A549 (cell line): Measurements from ENCODE around the gene ASAP2. TPM values are rescaled to one million over a fixed set of nuclear protein-coding genes. Genes with fewer than 3 reads are reported as not detected.

Source experiments
- ATAC-seq, 2 experiments: fragments of 200-7000 bp in 1 of 2; fragments of >200 bp in 1 of 2; cut with Nextera tagmentation in 1 of 2; cut with Tn5 transposase in 1 of 2; 3 replicates each; pipeline versions ENCODE4 v1.8.0 to v1.9.1; 2018 to 2020; ENCODE audit warnings: mild to moderate bottlenecking in 1 of 2, moderate library complexity in 1 of 2
- CTCF ChIA-PET: fragments of 300-600 bp; sonication (Branson Sonifier 250); formaldehyde crosslinking; extraction: SDS; loops from one replicate; lab custom pipeline; 2021; ENCODE audit warnings: antibody characterized with exemption, inconsistent platforms; lab: Yijun Ruan, JAX
- POLR2A ChIA-PET: fragments of 350-600 bp; formaldehyde crosslinking; extraction: SDS; loops from one replicate; lab custom pipeline; 2021; ENCODE audit warnings: antibody characterized with exemption, inconsistent platforms; lab: Yijun Ruan, JAX
- DNase-seq, 2 experiments: peaks; one replicate each; pipeline versions ENCODE4 v3.0.0 to v3.0.0-alpha.2; 2011 to 2016; ENCODE audit warnings: low read depth in 1 of 2, low spot score in 1 of 2
- FAIRE-seq: peaks from 2 replicates; lab custom pipeline; 2011; peaks lifted over from hg19 to GRCh38; lab: Jason Lieb, UNC
- H3K27ac ChIP-seq, 2 experiments: fragments of >200 bp; sonication (Bioruptor Twin); formaldehyde crosslinking; 3 replicates each; pipeline ENCODE4 v1.5.1; 2016 to 2017
- H3K4me1 ChIP-seq: fragments of >200 bp; sonication (Bioruptor Twin); formaldehyde crosslinking; 3 replicates; pipeline ENCODE4 v1.6.1; 2016
- H3K4me2 ChIP-seq: fragments of >200 bp; sonication (Bioruptor Twin); formaldehyde crosslinking; 3 replicates; pipeline ENCODE4 v1.6.1; 2016
- H3K4me3 ChIP-seq: fragments of >200 bp; sonication (Bioruptor Twin); formaldehyde crosslinking; 3 replicates; pipeline ENCODE4 v1.5.1; 2016
- H3K9me3 ChIP-seq: fragments of >200 bp; sonication (Bioruptor Twin); formaldehyde crosslinking; 3 replicates; pipeline ENCODE4 v1.6.1; 2016
- CBX8 ChIP-seq: fragments of 200-600 bp; sonication (generic); IDR thresholded peaks from 2 replicates; pipeline ENCODE4 v1.6.1; 2016
- CEBPB ChIP-seq, 2 experiments: fragments of >200 bp in 1 of 2; sonication (Bioruptor Twin) in 1 of 2; formaldehyde crosslinking in 1 of 2; IDR thresholded peaks; 2 replicates each; pipeline ENCODE4 v1.6.1; 2012 to 2016
- CHD4 ChIP-seq: fragments of 200-600 bp; sonication (generic); IDR thresholded peaks from 2 replicates; pipeline ENCODE4 v1.6.1; 2016; ENCODE audit warnings: antibody characterized with exemption, mild to moderate bottlenecking, borderline replicate concordance
- EHF ChIP-seq: fragments of 250-450 bp; sonication (Bioruptor Pico); IDR thresholded peaks from 2 replicates; pipeline ENCODE4 v1.5.0; 2020; ENCODE audit warnings: mild to moderate bottlenecking
- EP300 ChIP-seq, 2 experiments: fragments of >200 bp; sonication (Bioruptor Twin); formaldehyde crosslinking; IDR thresholded peaks; 2 replicates in 1 of 2; 3 replicates in 1 of 2; pipeline ENCODE4 v1.6.1; 2016 to 2017
- FOSB ChIP-seq: fragments of 250-450 bp; sonication (Bioruptor Pico); IDR thresholded peaks from 2 replicates; pipeline ENCODE4 v1.5.0; 2020; ENCODE audit warnings: mild to moderate bottlenecking, moderate library complexity
- FOSL2 ChIP-seq, 2 experiments: fragments of 450-650 bp in 1 of 2; fragments of >200 bp in 1 of 2; sonication (Bioruptor Twin) in 1 of 2; formaldehyde crosslinking; IDR thresholded peaks; 2 replicates each; pipeline versions ENCODE4 v1.5.0 to v1.6.1; 2016 to 2020; ENCODE audit warnings: mild to moderate bottlenecking in 1 of 2, moderate library complexity in 1 of 2
- FOXS1 ChIP-seq: fragments of 250-450 bp; sonication (Bioruptor Pico); IDR thresholded peaks from 2 replicates; pipeline ENCODE4 v1.5.0; 2020; ENCODE audit warnings: mild to moderate bottlenecking, moderate library complexity
- GATA3 ChIP-seq: IDR thresholded peaks from 2 replicates; pipeline ENCODE4 v1.6.1; 2012; ENCODE audit warnings: borderline replicate concordance
- HOXA7 ChIP-seq: fragments of 250-450 bp; sonication (Bioruptor Pico); IDR thresholded peaks from 2 replicates; pipeline ENCODE4 v1.5.0; 2020; ENCODE audit warnings: mild to moderate bottlenecking, moderate library complexity
- HOXB13 ChIP-seq: fragments of 250-450 bp; sonication (Bioruptor Pico); IDR thresholded peaks from 2 replicates; pipeline ENCODE4 v1.5.0; 2020; ENCODE audit warnings: low read depth, mild to moderate bottlenecking, moderate library complexity
- HOXB5 ChIP-seq: fragments of 250-450 bp; sonication (Bioruptor Pico); IDR thresholded peaks from 2 replicates; pipeline ENCODE4 v1.5.0; 2020; ENCODE audit warnings: mild to moderate bottlenecking, moderate library complexity
- JUN ChIP-seq, 2 experiments: fragments of >200 bp; sonication (Bioruptor Twin); formaldehyde crosslinking; IDR thresholded peaks; 2 replicates in 1 of 2; 3 replicates in 1 of 2; pipeline ENCODE4 v1.6.1; 2016 to 2017
- KDM1A ChIP-seq: fragments of 200-600 bp; sonication (generic); IDR thresholded peaks from 2 replicates; pipeline ENCODE4 v1.6.1; 2016; ENCODE audit warnings: low read depth, mild to moderate bottlenecking
- KDM5A ChIP-seq: fragments of 200-600 bp; sonication (generic); IDR thresholded peaks from 2 replicates; pipeline ENCODE4 v1.6.1; 2016; ENCODE audit warnings: antibody characterized with exemption, mild to moderate bottlenecking
- MAZ ChIP-seq: fragments of 150-350 bp; IDR thresholded peaks from 2 replicates; pipeline ENCODE4 v1.6.1; 2014; ENCODE audit warnings: antibody characterized with exemption, low read depth, low read length, borderline replicate concordance
- MYC ChIP-seq: IDR thresholded peaks from 2 replicates; pipeline ENCODE4 v1.6.1; 2012; ENCODE audit warnings: mild to moderate bottlenecking, inconsistent platforms, low read length, improper control_type of control experiment, borderline replicate concordance
- NFE2L2 ChIP-seq: fragments of 150-350 bp; conservative IDR thresholded peaks from 2 replicates; pipeline ENCODE4 v1.6.1; 2014; ENCODE audit warnings: low read length
- NPAS2 ChIP-seq: fragments of 250-450 bp; sonication (Bioruptor Pico); IDR thresholded peaks from 2 replicates; pipeline ENCODE4 v1.8.0; 2022; ENCODE audit warnings: mild to moderate bottlenecking, moderate library complexity, borderline replicate concordance
- NR3C1 ChIP-seq: fragments of >200 bp; sonication (Bioruptor Twin); formaldehyde crosslinking; IDR thresholded peaks from 3 replicates; pipeline ENCODE4 v1.6.1; 2017
- POLR2A ChIP-seq: IDR thresholded peaks from 2 replicates; pipeline ENCODE4 v1.6.1; 2012; ENCODE audit warnings: mild to moderate bottlenecking, low read length
- RAD21 ChIP-seq, 2 experiments: fragments of >200 bp in 1 of 2; sonication (Bioruptor Twin) in 1 of 2; formaldehyde crosslinking in 1 of 2; IDR thresholded peaks in 1 of 2; conservative IDR thresholded peaks in 1 of 2; 2 replicates in 1 of 2; 3 replicates in 1 of 2; pipeline ENCODE4 v1.6.1; 2012 to 2018; ENCODE audit warnings: inconsistent platforms in 1 of 2
- SMC3 ChIP-seq: fragments of >200 bp; sonication (Bioruptor Twin); formaldehyde crosslinking; IDR thresholded peaks from 3 replicates; pipeline ENCODE4 v1.6.1; 2018; ENCODE audit warnings: inconsistent platforms
- TP53 ChIP-seq: fragments of 250-450 bp; sonication (Bioruptor Pico); IDR thresholded peaks from 2 replicates; pipeline ENCODE4 v1.5.0; 2021; ENCODE audit warnings: mild to moderate bottlenecking, moderate library complexity
- ZSCAN20 ChIP-seq: fragments of 250-450 bp; sonication (Bioruptor Pico); IDR thresholded peaks from 2 replicates; pipeline ENCODE4 v1.8.0; 2022; ENCODE audit warnings: mild to moderate bottlenecking, moderate library complexity
- WGBS: methylation state at CpG from one replicate; pipeline ENCODE4 v1.1.6; 2017; ENCODE audit errors: missing lambda C conversion rate; 5-methylcytosine and 5-hydroxymethylcytosine counted together
- polyA plus RNA-seq, 4 experiments: library from polyadenylated mRNA; depleted of rRNA in 3 of 4; stranded (reverse); fragments of >200 nt; fragmentation: RNase III in 1 of 4; extraction: RNeasy Plus Mini Kit Qiagen cat#74134 plus additional on column Dnase treatment in 1 of 4; gene quantifications; 2 replicates in 3 of 4; 3 replicates in 1 of 4; pipeline ENCODE4 v1.2.3, GENCODE V29; 2011 to 2017
- TF ChIP-seq, protein P1 (sequence below): fragments of 450-650 bp; IDR thresholded peaks from 2 replicates; pipeline ENCODE4 v1.6.1; 2014; ENCODE audit warnings: antibody characterized with exemption
- TF ChIP-seq, protein P2 (sequence below): fragments of >200 bp; sonication (Bioruptor Twin); formaldehyde crosslinking; IDR thresholded peaks from 3 replicates; pipeline ENCODE4 v1.5.1; 2016
- TF ChIP-seq, protein P3 (sequence below): fragments of 250-450 bp; sonication (Bioruptor Pico); IDR thresholded peaks from 2 replicates; pipeline ENCODE4 v1.5.0; 2021; ENCODE audit warnings: mild to moderate bottlenecking, moderate library complexity, borderline replicate concordance
- TF ChIP-seq, protein P4 (sequence below): IDR thresholded peaks from 2 replicates; pipeline ENCODE4 v1.6.1; 2012
- TF ChIP-seq, protein P5 (sequence below): fragments of 250-450 bp; sonication (Bioruptor Pico); IDR thresholded peaks from 2 replicates; pipeline ENCODE4 v1.5.0; 2020; ENCODE audit warnings: low read depth, mild to moderate bottlenecking, moderate library complexity
- TF ChIP-seq, protein P6 (sequence below): IDR thresholded peaks from 2 replicates; pipeline ENCODE4 v1.6.1; 2012; ENCODE audit warnings: low read depth, borderline replicate concordance

Gene ASAP2
- polyA plus RNA-seq, 2 of the 4 experiments (the other 2 are of a cell fraction), result 17.8 to 27.9 TPM

DNA sequence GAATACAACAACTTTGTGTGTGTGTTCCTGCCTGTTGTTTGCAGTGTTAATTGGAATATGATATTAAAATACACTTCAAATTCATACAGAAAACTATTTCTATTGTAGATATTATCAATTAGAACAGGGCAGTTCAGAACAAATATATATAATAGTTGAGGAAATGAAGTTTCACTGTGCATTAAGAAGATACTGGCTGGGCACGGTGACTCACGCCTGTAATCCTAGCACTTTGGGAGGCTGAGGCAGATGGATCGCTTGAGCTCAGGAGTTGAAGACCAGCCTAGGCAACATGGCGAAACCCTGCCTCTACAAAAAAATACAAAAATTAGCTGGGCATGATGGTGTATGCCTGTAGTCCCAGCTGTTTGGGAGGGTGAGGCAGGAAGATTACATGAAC is 79.3 kb downstream of the ASAP2 start:
- TF ChIP-seq HOXB5, result no peak
- TF ChIP-seq NPAS2 (CRISPR knock-in tag), result no peak
- TF ChIP-seq, protein P1, sequence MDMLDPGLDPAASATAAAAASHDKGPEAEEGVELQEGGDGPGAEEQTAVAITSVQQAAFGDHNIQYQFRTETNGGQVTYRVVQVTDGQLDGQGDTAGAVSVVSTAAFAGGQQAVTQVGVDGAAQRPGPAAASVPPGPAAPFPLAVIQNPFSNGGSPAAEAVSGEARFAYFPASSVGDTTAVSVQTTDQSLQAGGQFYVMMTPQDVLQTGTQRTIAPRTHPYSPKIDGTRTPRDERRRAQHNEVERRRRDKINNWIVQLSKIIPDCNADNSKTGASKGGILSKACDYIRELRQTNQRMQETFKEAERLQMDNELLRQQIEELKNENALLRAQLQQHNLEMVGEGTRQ, result no peak
- TF ChIP-seq, protein P2, sequence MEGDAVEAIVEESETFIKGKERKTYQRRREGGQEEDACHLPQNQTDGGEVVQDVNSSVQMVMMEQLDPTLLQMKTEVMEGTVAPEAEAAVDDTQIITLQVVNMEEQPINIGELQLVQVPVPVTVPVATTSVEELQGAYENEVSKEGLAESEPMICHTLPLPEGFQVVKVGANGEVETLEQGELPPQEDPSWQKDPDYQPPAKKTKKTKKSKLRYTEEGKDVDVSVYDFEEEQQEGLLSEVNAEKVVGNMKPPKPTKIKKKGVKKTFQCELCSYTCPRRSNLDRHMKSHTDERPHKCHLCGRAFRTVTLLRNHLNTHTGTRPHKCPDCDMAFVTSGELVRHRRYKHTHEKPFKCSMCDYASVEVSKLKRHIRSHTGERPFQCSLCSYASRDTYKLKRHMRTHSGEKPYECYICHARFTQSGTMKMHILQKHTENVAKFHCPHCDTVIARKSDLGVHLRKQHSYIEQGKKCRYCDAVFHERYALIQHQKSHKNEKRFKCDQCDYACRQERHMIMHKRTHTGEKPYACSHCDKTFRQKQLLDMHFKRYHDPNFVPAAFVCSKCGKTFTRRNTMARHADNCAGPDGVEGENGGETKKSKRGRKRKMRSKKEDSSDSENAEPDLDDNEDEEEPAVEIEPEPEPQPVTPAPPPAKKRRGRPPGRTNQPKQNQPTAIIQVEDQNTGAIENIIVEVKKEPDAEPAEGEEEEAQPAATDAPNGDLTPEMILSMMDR, result no peak
- TF ChIP-seq FOSB (CRISPR knock-in tag), result no peak
- TF ChIP-seq MYC, result no peak
- no peak for TF ChIP-seq FOXS1
- no peak for TF ChIP-seq JUN (IDR thresholded peaks at IDR 0.05)
- TF ChIP-seq MAZ, result no peak
- no peak for TF ChIP-seq SMC3
- TF ChIP-seq RAD21 (conservative IDR thresholded peaks at IDR 0.05 in 1 of 2, IDR thresholded peaks at IDR 0.05 in 1 of 2), result no peak
- no peak for FAIRE-seq
- POLR2A ChIA-PET, result no interaction called here
- H3K9me3 ChIP-seq, result no peaks in the 10 kb centered on the region
- CTCF ChIA-PET, result interaction anchor here (0.6 to 3.7 kb wide), 9 partner anchors 13 to 143 kb away, joined by 3 to 20 read pairs (median 5); no protein-coding TSS in a partner anchor
- no peak overlapping the region for H3K4me3 ChIP-seq
- H3K4me1 ChIP-seq, result peaks cover 59% of the 10 kb centered on the region
- no peak for DNase-seq
- no peak for ATAC-seq
- peak overlapping the region; percentile 78 to 87 for H3K27ac ChIP-seq
- WGBS, result 87% methylated on average over 4 of the region's 4 CpGs
- peak overlapping the region; percentile 77 for H3K4me2 ChIP-seq

DNA sequence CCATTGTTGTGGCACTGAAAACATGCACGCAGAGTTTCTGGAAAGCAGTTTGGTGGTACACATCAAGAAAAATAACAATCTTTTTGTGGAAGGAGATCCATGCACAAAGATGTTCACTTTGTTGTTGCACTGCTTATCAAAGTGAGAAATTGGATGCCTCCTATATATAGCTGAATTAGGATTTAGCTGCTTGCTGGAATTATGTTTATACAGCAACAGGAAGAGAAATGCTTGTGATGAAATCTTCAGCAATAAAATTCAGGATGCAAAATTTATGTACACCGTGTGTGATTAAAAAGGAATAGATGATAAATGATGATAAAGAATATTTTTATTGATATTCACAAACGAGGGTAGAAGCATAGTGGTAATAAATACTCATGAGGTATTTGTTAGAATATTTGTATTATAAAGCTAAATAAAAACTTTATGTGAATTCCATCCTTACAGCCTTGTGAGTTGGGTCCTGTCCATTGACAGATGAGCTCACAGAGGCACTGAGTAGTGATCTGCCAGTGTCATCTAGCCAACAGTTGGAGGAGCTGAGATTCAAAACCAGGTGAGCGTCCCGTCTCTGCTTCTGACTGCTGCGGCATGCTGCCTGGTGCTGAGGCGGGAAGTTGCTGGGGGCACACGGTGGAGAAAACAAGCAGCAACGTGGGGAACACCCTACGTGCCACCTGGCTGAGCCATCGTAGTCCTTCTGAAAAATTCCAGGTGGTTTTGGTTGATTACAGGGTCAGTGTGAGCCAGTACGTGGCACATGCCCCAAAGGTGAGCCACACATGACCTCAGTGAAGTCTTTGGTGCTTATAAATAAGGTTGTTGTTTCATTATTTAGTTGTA is 80.2 kb downstream of the ASAP2 start:
- no peak for FAIRE-seq
- CTCF ChIA-PET, result interaction anchor here (0.5 to 3.7 kb wide), 13 partner anchors 11 to 144 kb away, joined by 3 to 20 read pairs (median 3); no protein-coding TSS in a partner anchor
- WGBS, result 72% methylated on average over 12 of the region's 12 CpGs
- Histone ChIP-seq H3K27ac (peak overlapping the region; percentile 78 to 87), H3K4me1 (peaks cover 60% of the 10 kb centered on the region), H3K9me3 (no peaks in the 10 kb centered on the region), H3K4me2 (peak overlapping the region; percentile 77), H3K4me3 (no peak overlapping the region; the same call in 2 of the 3 replicates)
- ATAC-seq, result peak; percentile 1 to 10; a peak in 3 of 6 replicates
- POLR2A ChIA-PET, result interaction anchor here (0.5 kb wide), 1 partner anchor 34 kb away, joined by 5 read pairs; no protein-coding TSS in a partner anchor
- no peak for DNase-seq
- TF ChIP-seq TP53 (CRISPR knock-in tag) (0 out of 2 replicates have a peak, but pooled peaks have one; percentile 25), EP300 (IDR thresholded peaks at IDR 0.05) (no peak), HOXB13 (CRISPR knock-in tag) (no peak), KDM1A (no peak), HOXA7 (CRISPR knock-in tag) (no peak), MYC (no peak), EHF (CRISPR knock-in tag) (no peak), CBX8 (no peak), POLR2A (no peak), ZSCAN20 (CRISPR knock-in tag) (no peak), FOXS1 (no peak), NR3C1 (no peak), CEBPB (IDR thresholded peaks at IDR 0.05) (peak in 1 of 2 experiments; percentile 52; a peak in 1 of 4 replicates), FOSL2 (IDR thresholded peaks at IDR 0.05) (no peak), FOSL2 (CRISPR knock-in tag; IDR thresholded peaks at IDR 0.05) (no peak), CHD4 (no peak), NPAS2 (CRISPR knock-in tag) (no peak), NFE2L2 (no peak), KDM5A (no peak), GATA3 (peak; percentile 32; the same call in 1 of the 2 replicates)
- TF ChIP-seq, protein P3, sequence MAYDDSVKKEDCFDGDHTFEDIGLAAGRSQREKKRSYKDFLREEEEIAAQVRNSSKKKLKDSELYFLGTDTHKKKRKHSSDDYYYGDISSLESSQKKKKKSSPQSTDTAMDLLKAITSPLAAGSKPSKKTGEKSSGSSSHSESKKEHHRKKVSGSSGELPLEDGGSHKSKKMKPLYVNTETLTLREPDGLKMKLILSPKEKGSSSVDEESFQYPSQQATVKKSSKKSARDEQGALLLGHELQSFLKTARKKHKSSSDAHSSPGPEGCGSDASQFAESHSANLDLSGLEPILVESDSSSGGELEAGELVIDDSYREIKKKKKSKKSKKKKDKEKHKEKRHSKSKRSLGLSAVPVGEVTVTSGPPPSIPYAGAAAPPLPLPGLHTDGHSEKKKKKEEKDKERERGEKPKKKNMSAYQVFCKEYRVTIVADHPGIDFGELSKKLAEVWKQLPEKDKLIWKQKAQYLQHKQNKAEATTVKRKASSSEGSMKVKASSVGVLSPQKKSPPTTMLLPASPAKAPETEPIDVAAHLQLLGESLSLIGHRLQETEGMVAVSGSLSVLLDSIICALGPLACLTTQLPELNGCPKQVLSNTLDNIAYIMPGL (CRISPR knock-in tag), result no peak
- TF ChIP-seq, protein P4, sequence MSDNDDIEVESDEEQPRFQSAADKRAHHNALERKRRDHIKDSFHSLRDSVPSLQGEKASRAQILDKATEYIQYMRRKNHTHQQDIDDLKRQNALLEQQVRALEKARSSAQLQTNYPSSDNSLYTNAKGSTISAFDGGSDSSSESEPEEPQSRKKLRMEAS, result peak; percentile 41
- TF ChIP-seq, protein P5, sequence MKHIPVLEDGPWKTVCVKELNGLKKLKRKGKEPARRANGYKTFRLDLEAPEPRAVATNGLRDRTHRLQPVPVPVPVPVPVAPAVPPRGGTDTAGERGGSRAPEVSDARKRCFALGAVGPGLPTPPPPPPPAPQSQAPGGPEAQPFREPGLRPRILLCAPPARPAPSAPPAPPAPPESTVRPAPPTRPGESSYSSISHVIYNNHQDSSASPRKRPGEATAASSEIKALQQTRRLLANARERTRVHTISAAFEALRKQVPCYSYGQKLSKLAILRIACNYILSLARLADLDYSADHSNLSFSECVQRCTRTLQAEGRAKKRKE (CRISPR knock-in tag), result no peak
- TF ChIP-seq, protein P6, sequence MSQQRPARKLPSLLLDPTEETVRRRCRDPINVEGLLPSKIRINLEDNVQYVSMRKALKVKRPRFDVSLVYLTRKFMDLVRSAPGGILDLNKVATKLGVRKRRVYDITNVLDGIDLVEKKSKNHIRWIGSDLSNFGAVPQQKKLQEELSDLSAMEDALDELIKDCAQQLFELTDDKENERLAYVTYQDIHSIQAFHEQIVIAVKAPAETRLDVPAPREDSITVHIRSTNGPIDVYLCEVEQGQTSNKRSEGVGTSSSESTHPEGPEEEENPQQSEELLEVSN, result peak; percentile 76
